Activated T-cell treated with anti-CD3 and anti-CD28 coated beads, Interleukin-2, amount 50 U/mL, for 48 hours (primary cell): ENCODE measurements around the gene EXOSC2.

Experiments used
- DNase-seq, 2 experiments: peaks; one replicate each; pipeline ENCODE4 v3.0.0-alpha.2; 2020

The EXOSC2 gene

GRCh38 chr9:130698514-130698913 is 4.9 kb downstream of the EXOSC2 start:
- no peak for DNase-seq

- no peak for DNase-seq
Observed at GRCh38 chr9:130699047-130699446, 5.5 kb downstream of the EXOSC2 start.

- peak; percentile 80 to 84 for DNase-seq
Observed at GRCh38 chr9:130701059-130702022, 7.8 kb downstream of the EXOSC2 start.

GRCh38 chr9:130703501-130703900 is 9.9 kb downstream of the EXOSC2 start:
- DNase-seq: no peak

GRCh38 chr9:130707225-130707976 is 13.8 kb downstream of the EXOSC2 start:
- DNase-seq: peak; percentile 72 to 75

- DNase-seq: no peak
Observed at GRCh38 chr9:130710822-130711352, 17.3 kb downstream of the EXOSC2 start.

- DNase-seq: no peak
Observed at GRCh38 chr9:130711469-130711868, 17.9 kb downstream of the EXOSC2 start.

GRCh38 chr9:130712564-130713285 is 19.1 kb downstream of the EXOSC2 start:
- peak; percentile 96 for DNase-seq

- DNase-seq: peak in 1 of 2 experiments; percentile 37
Observed at GRCh38 chr9:130713286-130713960, 19.8 kb downstream of the EXOSC2 start.

- no peak for DNase-seq
Observed at GRCh38 chr9:130714586-130715110, 21.1 kb downstream of the EXOSC2 start.

GRCh38 chr9:130715270-130715669 is 21.7 kb downstream of the EXOSC2 start:
- DNase-seq: no peak

GRCh38 chr9:130718562-130718961 is 25.0 kb downstream of the EXOSC2 start:
- DNase-seq: no peak

GRCh38 chr9:130720762-130721161 is 27.2 kb downstream of the EXOSC2 start:
- DNase-seq: no peak

GRCh38 chr9:130728721-130729120 is 35.1 kb downstream of the EXOSC2 start:
- no peak for DNase-seq

GRCh38 chr9:130729145-130729544 is 35.6 kb downstream of the EXOSC2 start:
- no peak for DNase-seq

GRCh38 chr9:130731355-130731754 is 37.8 kb downstream of the EXOSC2 start:
- no peak for DNase-seq

- no peak for DNase-seq
Observed at GRCh38 chr9:130732136-130732535, 38.6 kb downstream of the EXOSC2 start.

GRCh38 chr9:130732793-130733221 is 39.2 kb downstream of the EXOSC2 start:
- DNase-seq: no peak

- DNase-seq: no peak
Observed at GRCh38 chr9:130735566-130735965, 42.0 kb downstream of the EXOSC2 start.

- no peak for DNase-seq
Observed at GRCh38 chr9:130736834-130737233, 43.3 kb downstream of the EXOSC2 start.

GRCh38 chr9:130738281-130738680 is 44.7 kb downstream of the EXOSC2 start:
- DNase-seq: no peak

GRCh38 chr9:130739081-130739480 is 45.5 kb downstream of the EXOSC2 start:
- DNase-seq: no peak
